Kidney (tissue), 14 donors: ENCODE measurements around the gene QRFPR. TPM values are rescaled to one million over a fixed set of nuclear protein-coding genes. Genes with fewer than 3 reads are reported as not detected.

ENCODE experiments used
- DNase-seq, 5 donors: peaks; one replicate each; pipeline ENCODE4 v3.0.0-alpha.2; 2013 to 2020
- FAIRE-seq: peaks from 2 replicates; lab custom pipeline; 2012; peaks lifted over from hg19 to GRCh38; lab: Jason Lieb, UNC
- H3K27ac ChIP-seq, 2 donors: one replicate each; pipeline ENCODE4 v1.7.0; 2013; ENCODE audit warnings: low read depth in 2 of 2, low read length in 2 of 2, inconsistent platforms in 1 of 2
- H3K27me3 ChIP-seq: one replicate; pipeline ENCODE4 v1.7.1; 2013; ENCODE audit warnings: low read length, inconsistent platforms; ENCODE audit not compliant: control insufficient read depth, insufficient read depth
- H3K36me3 ChIP-seq, 3 donors: one replicate each; pipeline versions ENCODE4 v1.7.0 to v1.7.1; 2013; ENCODE audit warnings: low read length in 3 of 3, control low read depth in 1 of 3, inconsistent platforms in 1 of 3; ENCODE audit not compliant: insufficient read depth in 3 of 3, control insufficient read depth in 2 of 3
- H3K4me1 ChIP-seq, 3 donors: one replicate each; pipeline versions ENCODE4 v1.7.0 to v1.7.1; 2013; ENCODE audit warnings: low read length in 3 of 3, inconsistent platforms in 1 of 3, low read depth in 1 of 3; ENCODE audit not compliant: control insufficient read depth in 2 of 3, insufficient read depth in 2 of 3
- H3K4me3 ChIP-seq, 3 donors: one replicate each; pipeline versions ENCODE4 v1.7.0 to v1.8.1; 2013; ENCODE audit warnings: low read length in 3 of 3, control low read depth in 1 of 3, inconsistent platforms in 1 of 3
- H3K9ac ChIP-seq, 3 donors: one replicate each; pipeline versions ENCODE4 v1.7.0 to v1.7.1; 2013; ENCODE audit warnings: low read length in 3 of 3, control low read depth in 1 of 3, inconsistent platforms in 1 of 3
- H3K9me3 ChIP-seq, 3 donors: one replicate each; pipeline versions ENCODE4 v1.7.0 to v1.7.1; 2013; ENCODE audit warnings: low read length in 3 of 3, control low read depth in 1 of 3, inconsistent platforms in 1 of 3; ENCODE audit not compliant: control insufficient read depth in 2 of 3, insufficient read depth in 1 of 3
- CTCF ChIP-seq: IDR thresholded peaks from 3 replicates; pipeline ENCODE4 v1.5.1; 2012; ENCODE audit warnings: mild to moderate bottlenecking, moderate library complexity, borderline replicate concordance; ENCODE audit not compliant: insufficient read depth; ENCODE audit errors: extremely low read depth
- intact Hi-C: fragments of 100-400 bp; cut with DNase I; formaldehyde crosslinking; loops from one replicate; pipeline ENCODE4 v1.11.1; 2022
- polyA plus RNA-seq: library from polyadenylated mRNA; stranded (reverse); fragments of 350-450 nt; fragmentation: Illumina TruSeq; extraction: RNeasy Lipid Tissue Mini Kit (QIAGEN cat#74804); gene quantifications from one replicate; pipeline ENCODE4 v1.2.3, GENCODE V29; 2014; ENCODE audit warnings: low read depth, low replicate concordance; ENCODE audit not compliant: insufficient read depth
- total RNA-seq: library from RNA; stranded (reverse); fragmentation: NEBNext Ultra II Directional; extraction: Animal tissue kit (Norgen Biotek cat#: 25700); gene quantifications from one replicate; pipeline ENCODE4 v1.2.1, GENCODE V29; 2021
- donor health status: control.
- donor health status: control.
- donor health status: control.
- donor health status: control.
- donor health status: control.
- donor health status: DM: yes; HTN: yes; CAD: no.
- donor health status: Normal renal cell carcinoma (clear cell type).

The QRFPR gene
- total and polyA plus RNA-seq, 2 donors from 2014 or later: 0.99 to 7.8 TPM

GRCh38 chr4:121375262-121375661, 5.6 kb downstream of the QRFPR start:
- intact Hi-C loops: no loop called here
- no peak overlapping the region for H3K9ac ChIP-seq
- FAIRE-seq: no peak
- peaks cover 0 to 5% (median 0%) of the 10 kb centered on the region in 3 donors for H3K4me1 ChIP-seq
- peak in 1 of 5 donors; percentile 14 for DNase-seq
- no peaks in the 10 kb centered on the region for H3K36me3 ChIP-seq
- H3K27ac ChIP-seq: no peak overlapping the region
- no peak for TF ChIP-seq CTCF
- H3K9me3 ChIP-seq: no peaks in the 10 kb centered on the region
- no peak overlapping the region for H3K4me3 ChIP-seq
- H3K27me3 ChIP-seq: peaks cover 7% of the 10 kb centered on the region

GRCh38 chr4:121373841-121374240, 7.0 kb downstream of the QRFPR start:
- no peak overlapping the region for H3K4me3 ChIP-seq
- H3K9me3 ChIP-seq: no peaks in the 10 kb centered on the region
- no peaks in the 10 kb centered on the region for H3K27me3 ChIP-seq
- no peak for DNase-seq
- H3K9ac ChIP-seq: no peak overlapping the region
- H3K36me3 ChIP-seq: no peaks in the 10 kb centered on the region
- H3K27ac ChIP-seq: no peak overlapping the region
- no peak for TF ChIP-seq CTCF
- intact Hi-C loops: no loop called here
- H3K4me1 ChIP-seq: peaks cover 0 to 4% (median 0%) of the 10 kb centered on the region in 3 donors
- no peak for FAIRE-seq

- H3K9ac ChIP-seq: no peak overlapping the region
- peak; percentile 56 for TF ChIP-seq CTCF
- intact Hi-C loops: no loop called here
- H3K27me3 ChIP-seq: no peaks in the 10 kb centered on the region
- no peaks in the 10 kb centered on the region for H3K9me3 ChIP-seq
- H3K4me3 ChIP-seq: no peak overlapping the region
- no peak overlapping the region for H3K27ac ChIP-seq
- H3K36me3 ChIP-seq: no peaks in the 10 kb centered on the region
- DNase-seq (peak in 2 of 5 donors; percentile 52 to 67), FAIRE-seq (peak; percentile 93)
- peaks cover 0 to 4% (median 0%) of the 10 kb centered on the region in 3 donors for H3K4me1 ChIP-seq
Observed at GRCh38 chr4:121370729-121371325, 10.0 kb downstream of the QRFPR start.

GRCh38 chr4:121360495-121360894, 20.3 kb downstream of the QRFPR start:
- H3K27ac ChIP-seq: no peak overlapping the region
- H3K4me1 ChIP-seq: no peaks in the 10 kb centered on the region
- H3K4me3 ChIP-seq: no peak overlapping the region
- no peak for TF ChIP-seq CTCF
- H3K9me3 ChIP-seq: no peaks in the 10 kb centered on the region
- H3K27me3 ChIP-seq: no peaks in the 10 kb centered on the region
- H3K9ac ChIP-seq: no peak overlapping the region
- intact Hi-C loops: no loop called here
- H3K36me3 ChIP-seq: no peaks in the 10 kb centered on the region
- FAIRE-seq (no peak), DNase-seq (no peak)
